Muscle layer of colon (tissue), 2 donors: ENCODE results near the gene IQSEC1.

Experiments used
- H3K27ac ChIP-seq: one replicate; pipeline ENCODE4 v1.7.0; 2013; ENCODE audit warnings: low read depth, mild to moderate bottlenecking, low read length, moderate library complexity
- H3K27me3 ChIP-seq, 2 donors: one replicate each; pipeline ENCODE4 v1.7.0; 2013; ENCODE audit warnings: low read length in 2 of 2, mild to moderate bottlenecking in 2 of 2; ENCODE audit not compliant: insufficient read depth in 2 of 2, control insufficient read depth in 1 of 2
- H3K36me3 ChIP-seq: one replicate; pipeline ENCODE4 v1.7.0; 2013; ENCODE audit warnings: mild to moderate bottlenecking, low read length; ENCODE audit not compliant: insufficient read depth
- H3K4me1 ChIP-seq: one replicate; pipeline ENCODE4 v1.7.0; 2013; ENCODE audit warnings: mild to moderate bottlenecking, low read length; ENCODE audit not compliant: insufficient read depth
- H3K4me3 ChIP-seq, 2 donors: one replicate each; pipeline ENCODE4 v1.7.0; 2013; ENCODE audit warnings: low read length in 2 of 2, low read depth in 1 of 2, mild to moderate bottlenecking in 1 of 2, moderate library complexity in 1 of 2
- H3K9ac ChIP-seq: one replicate; pipeline ENCODE4 v1.7.0; 2013; ENCODE audit warnings: low read length
- H3K9me3 ChIP-seq: one replicate; pipeline ENCODE4 v1.7.0; 2013; ENCODE audit warnings: mild to moderate bottlenecking, low read length
- donor health status: abdominal sarcoma.
- donor health status: Adenocarcinoma of cecum.

Gene IQSEC1

DNA sequence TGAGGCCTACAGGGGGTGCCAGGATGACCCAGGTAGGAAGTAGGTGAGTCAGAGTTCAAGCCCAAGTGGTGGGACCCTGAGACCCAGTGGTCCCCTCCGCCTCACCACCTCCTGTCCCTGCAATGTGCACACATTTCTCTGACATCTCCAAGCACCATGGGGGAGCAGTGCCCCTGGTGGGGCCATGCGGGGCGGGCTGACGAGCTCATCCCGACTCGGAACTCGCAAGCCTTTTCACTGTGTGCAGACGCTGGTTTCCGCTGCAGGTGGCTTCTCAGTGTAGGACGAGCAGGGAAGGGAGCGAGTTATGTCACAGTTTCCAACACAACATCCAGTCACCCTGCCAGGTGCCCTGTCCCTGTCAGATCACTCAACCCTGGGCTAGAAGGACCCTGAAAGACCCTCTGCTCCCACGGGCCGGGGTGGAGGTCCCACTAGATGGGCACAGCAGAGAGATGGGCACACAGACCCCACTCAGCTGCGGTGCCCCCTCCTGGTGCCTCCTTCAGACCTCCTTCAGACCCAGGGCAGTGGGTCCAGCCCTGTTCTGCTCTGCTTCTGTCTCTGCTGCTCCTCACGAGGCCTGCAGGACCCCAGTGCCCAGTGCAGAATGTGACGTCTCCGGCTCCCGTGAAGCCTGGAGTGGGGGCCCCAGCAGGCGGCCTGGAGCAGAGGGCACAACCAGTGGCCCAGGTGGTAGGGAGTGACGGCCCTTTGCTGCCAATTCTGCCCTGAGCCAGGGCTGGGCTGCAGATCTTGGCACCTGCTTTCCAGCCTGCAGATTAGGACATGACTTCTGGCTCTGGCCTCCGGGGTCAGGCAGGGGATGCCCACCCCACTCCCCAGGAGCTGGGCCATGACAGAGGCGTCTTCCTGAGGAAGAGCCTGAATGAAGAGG is 129.9 kb downstream of the IQSEC1 start:
- H3K4me1 ChIP-seq = peaks cover 56% of the 10 kb centered on the region
- peaks cover 10% of the 10 kb centered on the region for H3K36me3 ChIP-seq
- no peak overlapping the region for H3K27ac ChIP-seq

DNA sequence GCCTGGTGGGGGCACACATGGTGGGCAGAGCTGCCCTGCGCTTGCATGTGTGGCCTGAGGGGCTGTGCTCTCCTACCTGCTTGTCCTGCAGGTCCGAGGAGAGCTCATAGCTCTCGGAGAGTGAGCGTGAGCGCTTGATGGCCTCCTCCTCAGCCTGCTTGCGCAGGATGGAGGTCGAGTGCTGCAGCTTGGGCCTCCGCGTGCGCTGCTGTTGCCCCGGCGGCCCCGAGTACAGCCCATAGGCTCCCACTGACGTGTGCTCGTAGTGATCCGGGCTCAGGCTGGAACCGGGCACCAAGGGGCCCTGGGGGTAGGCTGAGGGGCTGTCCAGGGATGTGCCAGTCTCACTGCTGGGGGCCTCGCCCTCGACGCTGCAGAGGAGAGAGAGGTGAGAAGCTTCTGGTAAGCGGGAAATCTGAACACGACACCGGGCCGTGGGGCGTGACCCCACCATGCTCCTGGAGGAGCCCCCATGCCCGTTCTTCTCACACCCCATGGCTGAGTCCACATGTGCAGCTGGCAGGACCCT is 131.7 kb downstream of the IQSEC1 start:
- Histone ChIP-seq H3K27ac (no peak overlapping the region), H3K4me1 (peaks cover 50% of the 10 kb centered on the region), H3K36me3 (peaks cover 10% of the 10 kb centered on the region), H3K27me3 (no peaks in the 10 kb centered on the region), H3K9me3 (no peaks in the 10 kb centered on the region), H3K9ac (no peak overlapping the region), H3K4me3 (no peak overlapping the region)

More for the DNA sequence above, 129.9 kb downstream of the IQSEC1 start:
- Histone ChIP-seq H3K4me3 (no peak overlapping the region), H3K9ac (no peak overlapping the region), H3K9me3 (no peaks in the 10 kb centered on the region), H3K27me3 (no peaks in the 10 kb centered on the region)

DNA sequence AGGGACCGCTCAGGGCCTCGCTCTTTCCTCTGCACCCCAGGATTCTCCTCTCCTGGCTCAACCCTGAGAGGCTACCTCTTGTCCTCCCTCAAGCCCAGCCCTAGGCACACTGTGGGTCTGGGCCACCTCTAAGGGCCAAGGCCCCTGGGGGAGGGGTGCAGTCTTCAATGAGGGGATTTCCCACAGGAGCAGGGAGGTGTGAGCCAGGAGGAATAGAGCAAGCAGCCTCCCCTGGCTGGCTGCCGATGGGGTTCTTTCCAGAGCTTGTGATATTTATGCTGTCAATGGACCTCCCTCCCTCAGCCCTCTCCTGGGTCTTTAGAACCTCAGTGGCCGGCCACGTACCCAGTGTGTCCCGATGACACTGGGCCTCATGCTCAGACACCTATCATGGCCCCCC is 132.4 kb downstream of the IQSEC1 start:
- Histone ChIP-seq H3K9me3 (no peaks in the 10 kb centered on the region), H3K9ac (no peak overlapping the region), H3K36me3 (peaks cover 10% of the 10 kb centered on the region), H3K27ac (no peak overlapping the region), H3K27me3 (no peaks in the 10 kb centered on the region), H3K4me3 (no peak overlapping the region), H3K4me1 (peaks cover 43% of the 10 kb centered on the region)

DNA sequence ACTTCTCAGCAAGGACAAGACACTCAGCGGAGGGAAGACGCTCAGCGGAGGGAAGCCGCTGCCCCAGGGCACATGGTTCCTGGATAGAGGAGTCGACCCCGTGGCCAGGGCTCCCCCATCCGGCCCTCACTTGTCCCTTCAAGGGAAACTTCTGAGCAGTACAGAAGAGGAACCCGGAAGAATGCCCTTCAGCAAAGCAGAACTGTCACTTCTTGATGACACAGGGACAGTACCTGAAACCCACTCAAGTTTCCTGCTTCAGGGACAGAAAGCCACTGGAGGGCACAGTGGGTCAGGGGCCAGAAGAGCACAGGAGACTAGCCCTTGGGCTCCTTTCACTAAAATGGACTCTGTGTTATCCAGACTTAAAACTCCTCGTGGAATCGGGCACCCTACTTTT is 134.1 kb downstream of the IQSEC1 start:
- peaks cover 15% of the 10 kb centered on the region for H3K36me3 ChIP-seq
- peaks cover 50% of the 10 kb centered on the region for H3K4me1 ChIP-seq
- H3K4me3 ChIP-seq = no peak overlapping the region
- no peaks in the 10 kb centered on the region for H3K27me3 ChIP-seq
- H3K9ac ChIP-seq = peak overlapping the region; percentile 30
- H3K27ac ChIP-seq = no peak overlapping the region
- no peaks in the 10 kb centered on the region for H3K9me3 ChIP-seq

DNA sequence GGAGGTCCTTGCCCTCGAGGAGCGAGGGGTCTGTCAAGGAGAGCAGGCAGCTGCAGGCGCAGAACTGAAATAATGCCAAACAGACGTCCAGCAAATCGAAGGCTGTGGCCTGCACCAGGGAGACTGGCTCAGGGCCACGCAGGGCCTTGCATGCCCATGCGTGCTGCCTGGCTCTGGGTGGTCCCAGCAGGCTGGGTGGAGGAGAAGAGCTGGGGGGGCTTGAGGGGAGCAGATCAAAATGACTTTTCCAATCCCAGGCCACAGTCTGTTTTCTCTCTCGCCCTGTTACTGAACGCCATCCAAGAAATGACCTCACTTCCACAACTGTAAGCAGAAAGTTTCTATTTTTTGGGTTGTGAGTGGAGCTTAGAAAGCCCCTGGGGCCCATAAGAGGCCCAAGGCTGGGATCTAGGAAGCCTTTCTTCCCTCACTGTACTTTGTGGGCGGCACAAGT is 134.9 kb downstream of the IQSEC1 start:
- Histone ChIP-seq H3K4me1 (peaks cover 54% of the 10 kb centered on the region), H3K36me3 (peaks cover 15% of the 10 kb centered on the region), H3K27me3 (no peaks in the 10 kb centered on the region), H3K9me3 (no peaks in the 10 kb centered on the region), H3K9ac (peak overlapping the region; percentile 30), H3K27ac (peak overlapping the region; percentile 62), H3K4me3 (no peak overlapping the region)

DNA sequence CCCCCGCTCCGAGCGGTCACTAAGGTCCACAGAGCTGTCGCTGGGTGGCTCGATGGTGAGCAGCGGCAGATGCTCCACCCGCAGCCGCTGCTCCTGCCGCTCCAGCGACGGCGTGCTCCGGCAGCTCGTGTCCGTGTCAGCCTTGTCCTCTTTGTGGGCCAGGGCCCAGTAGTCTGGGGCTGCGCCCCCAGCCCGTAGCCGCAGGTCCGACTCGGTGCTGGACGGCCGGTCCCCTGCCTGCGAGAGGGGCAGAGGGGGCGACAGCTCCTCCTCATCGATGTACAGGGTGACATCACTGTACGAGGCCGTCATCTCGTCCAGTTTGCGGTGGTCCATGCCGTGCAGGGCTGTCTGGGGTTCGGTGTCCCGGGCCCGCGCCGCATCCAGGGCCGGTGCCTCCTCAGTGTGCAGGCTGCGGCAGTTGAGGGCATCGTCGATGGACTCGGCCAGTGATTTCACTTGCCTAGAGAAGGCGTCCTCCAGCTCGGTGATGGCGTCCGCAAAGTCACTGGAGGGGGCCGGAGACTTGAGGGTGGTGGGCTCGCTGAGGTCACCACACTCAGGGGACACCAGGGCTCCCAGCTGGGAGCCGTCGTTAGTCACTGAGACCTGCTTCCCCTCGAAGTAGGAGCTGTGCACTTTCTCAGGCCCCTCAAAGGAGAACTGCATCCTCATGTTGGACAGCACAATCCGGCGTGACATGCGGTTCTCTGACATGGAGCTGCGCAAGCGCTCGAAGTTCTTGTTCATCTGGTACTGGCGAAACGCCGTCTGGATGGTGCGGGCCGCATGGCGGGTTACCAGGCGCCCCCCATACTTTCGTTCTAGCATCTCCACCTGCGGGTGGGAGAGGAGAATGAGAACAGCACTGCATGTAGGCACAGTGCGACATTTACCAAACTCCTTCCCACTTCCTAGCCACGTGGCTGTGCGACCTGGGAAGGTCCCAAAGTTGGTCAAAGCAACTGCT is 137.1 kb downstream of the IQSEC1 start:
- H3K36me3 ChIP-seq = peaks cover 13% of the 10 kb centered on the region
- H3K9me3 ChIP-seq = no peaks in the 10 kb centered on the region
- H3K4me1 ChIP-seq = peaks cover 57% of the 10 kb centered on the region
- H3K27me3 ChIP-seq = no peaks in the 10 kb centered on the region
- no peak overlapping the region for H3K4me3 ChIP-seq
- H3K27ac ChIP-seq = no peak overlapping the region
- no peak overlapping the region for H3K9ac ChIP-seq

DNA sequence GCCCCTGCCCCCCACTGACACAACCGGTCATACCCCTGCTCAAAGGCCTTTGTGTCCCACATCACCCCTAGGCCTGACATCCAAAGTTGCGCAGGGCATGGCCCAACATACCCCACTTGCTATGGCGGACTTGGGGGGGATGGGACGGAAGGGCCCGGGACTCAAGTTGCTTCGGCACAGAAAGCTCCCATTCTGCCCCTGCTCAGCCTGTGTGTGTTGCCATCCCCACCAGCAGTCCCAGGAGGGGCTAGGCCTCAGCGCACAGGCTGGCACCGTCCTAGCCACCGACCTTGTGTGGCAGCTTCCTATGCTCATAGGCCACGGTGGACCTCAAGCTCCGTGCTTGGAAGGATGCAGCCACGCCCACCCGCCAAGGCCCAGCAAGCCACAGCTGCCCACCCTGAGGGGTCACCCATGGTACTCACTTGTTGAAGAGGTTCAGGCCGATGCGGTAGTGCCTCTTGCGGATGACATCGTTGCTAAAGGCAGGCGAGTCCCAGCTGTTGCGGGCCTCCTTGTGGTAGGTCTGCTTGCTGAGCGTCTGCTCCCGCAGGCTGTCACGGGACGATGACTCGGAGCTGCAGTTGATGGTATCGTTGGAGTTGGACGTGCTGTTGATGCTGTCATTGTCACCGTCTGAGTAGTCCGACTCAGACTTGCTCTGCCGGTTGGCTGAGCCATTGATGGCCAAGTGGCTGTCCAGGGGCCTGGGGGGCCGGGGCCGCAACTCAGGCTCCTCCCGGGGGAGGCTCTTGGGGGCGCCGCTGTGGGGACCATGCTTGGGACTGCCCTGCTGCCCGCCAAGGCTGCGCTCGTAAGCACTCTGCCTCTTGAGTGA is 138.0 kb downstream of the IQSEC1 start:
- H3K27ac ChIP-seq = no peak overlapping the region
- H3K36me3 ChIP-seq = peaks cover 8% of the 10 kb centered on the region

DNA sequence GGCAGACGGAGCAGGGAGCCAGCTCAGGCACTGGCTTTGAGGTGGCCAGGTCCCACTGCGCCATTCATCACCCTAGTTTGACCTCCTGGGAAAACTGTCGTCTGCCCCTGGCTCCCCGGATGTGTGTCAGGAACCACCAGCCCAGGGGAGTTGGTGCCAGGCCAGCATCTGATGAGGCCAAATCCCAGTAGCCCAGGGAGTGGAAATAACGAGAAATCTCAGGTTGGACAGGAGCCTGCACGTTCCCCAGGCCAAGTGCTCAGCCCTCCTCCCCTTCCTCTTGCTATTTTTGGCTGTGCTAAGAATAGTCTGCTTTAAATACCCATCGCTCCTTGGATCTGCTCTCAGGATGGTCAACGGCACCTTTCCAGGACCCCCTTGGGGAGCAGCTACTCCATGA is 138.8 kb downstream of the IQSEC1 start:
- peaks cover 51% of the 10 kb centered on the region for H3K4me1 ChIP-seq
- H3K9ac ChIP-seq = no peak overlapping the region
- H3K27me3 ChIP-seq = no peaks in the 10 kb centered on the region
- H3K27ac ChIP-seq = no peak overlapping the region
- H3K4me3 ChIP-seq = no peak overlapping the region
- peaks cover 16% of the 10 kb centered on the region for H3K36me3 ChIP-seq
- H3K9me3 ChIP-seq = no peaks in the 10 kb centered on the region

More for the DNA sequence above, 138.0 kb downstream of the IQSEC1 start:
- no peaks in the 10 kb centered on the region for H3K27me3 ChIP-seq
- H3K4me3 ChIP-seq = no peak overlapping the region
- no peaks in the 10 kb centered on the region for H3K9me3 ChIP-seq
- no peak overlapping the region for H3K9ac ChIP-seq
- peaks cover 51% of the 10 kb centered on the region for H3K4me1 ChIP-seq

DNA sequence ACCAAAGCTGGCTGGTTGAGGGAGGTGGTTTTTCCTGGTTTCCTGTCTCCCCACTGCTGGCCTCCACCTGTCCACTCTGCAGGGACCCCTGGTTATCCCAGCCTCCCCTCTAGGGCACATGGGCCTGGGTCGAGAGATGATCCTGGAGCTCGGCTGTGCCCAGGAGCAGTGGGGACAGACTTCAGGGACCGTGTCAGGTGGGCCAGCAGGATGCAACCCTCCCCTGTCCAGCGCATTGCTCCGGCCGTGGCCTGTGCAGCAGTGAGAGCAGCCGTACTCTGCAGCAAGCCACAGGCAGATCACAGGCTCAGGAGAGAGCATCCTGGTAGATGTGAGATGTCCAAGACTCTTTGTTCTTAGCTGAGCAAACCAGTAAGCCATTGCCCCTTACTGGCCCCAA is 139.3 kb downstream of the IQSEC1 start:
- H3K9ac ChIP-seq = no peak overlapping the region
- H3K27me3 ChIP-seq = no peaks in the 10 kb centered on the region
- peaks cover 20% of the 10 kb centered on the region for H3K36me3 ChIP-seq
- peaks cover 46% of the 10 kb centered on the region for H3K4me1 ChIP-seq
- H3K9me3 ChIP-seq = no peaks in the 10 kb centered on the region
- no peak overlapping the region for H3K4me3 ChIP-seq
- no peak overlapping the region for H3K27ac ChIP-seq

DNA sequence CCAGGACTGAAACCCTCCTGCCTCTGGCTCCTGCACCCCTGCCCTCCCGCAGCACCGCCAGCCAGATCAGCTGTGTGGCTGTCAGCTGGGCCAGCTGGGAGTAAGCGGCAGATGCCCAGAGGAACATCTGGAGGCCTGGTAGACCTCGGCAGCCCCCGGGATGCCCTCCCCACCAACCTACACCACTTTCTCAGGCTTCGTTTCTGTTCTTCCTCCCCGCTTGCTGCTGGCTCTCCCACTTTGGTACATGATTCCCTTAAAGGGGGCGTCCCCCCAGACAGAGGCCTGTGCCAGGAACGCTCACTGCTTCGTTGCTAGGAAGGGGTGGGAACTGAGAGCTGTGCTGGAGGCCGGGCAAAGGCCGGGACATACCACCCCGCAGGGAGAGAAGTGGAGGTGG is 140.5 kb downstream of the IQSEC1 start:
- H3K4me1 ChIP-seq = peaks cover 35% of the 10 kb centered on the region
- H3K9me3 ChIP-seq = no peaks in the 10 kb centered on the region
- no peaks in the 10 kb centered on the region for H3K27me3 ChIP-seq
- H3K27ac ChIP-seq = no peak overlapping the region
- peaks cover 23% of the 10 kb centered on the region for H3K36me3 ChIP-seq
- no peak overlapping the region for H3K9ac ChIP-seq
- no peak overlapping the region for H3K4me3 ChIP-seq
